Ecto neural progenitor cell (in vitro differentiated cells): Measurements from ENCODE around the gene PDCD4.
A peak's percentile ranks its signal among the peaks of the same experiment; 100 is the strongest.

Experiments
- DNase-seq: peaks from one replicate; pipeline ENCODE4 v3.0.0-alpha.2; 2018; ENCODE audit warnings: low spot score

PDCD4 gene

DNA sequence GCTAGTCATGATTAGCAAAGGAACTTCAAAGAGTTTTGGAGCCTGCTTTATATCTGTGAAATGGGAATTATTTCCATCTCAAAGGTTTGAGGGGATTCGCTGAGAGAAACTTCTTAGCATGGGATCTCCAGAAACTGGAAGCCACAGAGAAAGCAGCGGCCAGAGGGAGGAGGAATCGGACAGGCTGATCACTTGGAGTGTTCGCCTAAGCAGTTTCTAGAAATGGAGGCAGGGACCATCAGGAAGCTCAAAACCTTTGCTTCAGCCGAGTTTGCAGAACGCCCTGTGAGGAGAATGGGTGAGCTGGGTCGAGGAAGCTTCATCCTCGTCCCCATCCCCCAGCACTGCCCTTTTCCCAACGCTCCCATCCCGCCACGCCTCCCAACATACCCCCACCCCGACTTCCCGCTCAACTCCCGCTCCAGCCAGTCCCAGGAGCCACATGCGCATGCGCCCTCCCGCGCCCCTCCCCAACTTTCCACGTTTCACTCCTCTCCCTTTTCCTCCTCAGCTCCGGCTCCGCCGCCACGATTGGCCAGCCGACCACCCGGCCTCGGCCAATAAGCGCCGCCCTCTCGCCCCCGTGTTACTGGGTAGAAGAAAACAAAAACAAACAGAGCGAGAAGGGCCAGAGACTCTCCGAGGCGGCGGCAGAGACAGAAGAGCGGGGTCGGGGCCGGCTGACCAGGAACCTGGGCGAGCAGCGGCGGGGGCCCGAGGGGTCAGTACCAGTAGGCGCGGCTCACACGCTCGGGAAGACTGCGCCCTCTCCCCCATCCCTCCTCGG, at the start of gene PDCD4:
PDCD4 (plus strand) TSS at position 631 of the 787 bp plus-strand sequence. CDS start 4,100 bp downstream, outside the sequence.
- peak; percentile 100 for DNase-seq

DNA sequence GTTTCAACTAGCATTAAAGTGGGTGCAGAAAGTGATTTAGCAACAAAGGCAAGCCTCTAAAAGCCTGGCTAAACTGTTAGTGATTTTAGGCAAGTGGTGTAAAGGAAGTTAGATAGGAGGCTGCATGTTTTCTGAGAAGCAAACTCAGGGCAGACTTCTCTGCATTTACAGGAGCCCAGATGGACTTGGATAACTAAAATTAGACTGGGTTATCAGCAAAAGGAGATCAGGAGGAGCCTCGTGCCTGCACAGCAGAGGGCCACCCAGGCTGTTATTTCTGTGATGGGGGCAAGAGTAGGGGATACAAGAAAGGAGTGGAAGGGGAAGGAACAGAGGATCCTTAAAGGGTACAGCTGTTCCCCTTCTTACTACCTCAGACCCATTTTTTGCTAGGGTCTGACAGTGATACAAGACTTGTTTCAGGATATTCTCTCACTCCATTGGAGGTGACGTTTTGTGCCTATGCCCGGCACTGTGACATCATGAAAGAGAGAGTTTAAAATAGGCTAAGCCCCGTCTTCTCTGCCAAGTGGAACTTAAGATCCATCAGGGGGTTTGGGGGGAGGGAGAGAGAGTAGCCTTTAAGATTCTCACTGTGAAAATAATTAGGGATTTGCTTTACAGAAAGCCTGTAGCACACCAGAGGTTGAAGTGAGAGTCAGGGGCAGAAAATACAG, 49.6 kb upstream of the PDCD4 start:
- no peak for DNase-seq

- peak; percentile 74 for DNase-seq
These were observed 48.9 kb upstream of the PDCD4 start for GRCh38 chr10:110822712-110823311.

DNA sequence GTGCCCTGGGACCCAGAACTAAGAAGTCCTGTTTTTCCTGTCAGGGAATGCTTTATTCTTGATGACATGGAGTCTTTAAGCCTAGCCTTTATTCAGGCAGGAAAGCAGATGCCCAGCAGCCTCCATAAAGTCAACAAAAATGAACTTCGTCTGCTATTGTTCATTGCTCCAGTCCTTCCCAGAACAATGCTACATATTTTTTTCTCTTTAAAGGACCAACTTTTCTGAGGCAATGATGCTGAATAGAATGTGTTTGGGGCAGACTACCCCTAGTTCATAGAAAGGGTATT, 47.6 kb upstream of the PDCD4 start:
- DNase-seq = no peak

- DNase-seq = no peak
These were observed 47.1 kb upstream of the PDCD4 start for GRCh38 chr10:110824660-110825059.

DNA sequence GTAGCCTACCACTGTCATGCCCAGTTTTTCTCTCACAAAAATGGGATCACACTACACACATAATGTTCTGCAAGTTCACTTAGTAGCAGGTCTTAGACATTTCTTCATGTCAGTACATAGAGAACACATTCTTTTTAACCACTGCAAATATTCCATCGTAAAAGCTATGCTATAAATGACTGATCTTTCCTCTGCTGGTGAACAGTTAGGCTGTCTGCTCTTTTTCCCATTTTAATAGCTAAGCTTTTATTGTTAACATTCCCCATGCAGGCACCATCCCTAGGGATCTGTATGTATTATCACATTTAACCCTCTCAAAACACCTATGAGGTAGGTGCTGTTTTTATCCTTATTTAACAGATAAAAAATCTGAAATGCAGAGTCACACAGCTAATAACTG, 46.2 kb upstream of the PDCD4 start:
- DNase-seq = no peak

- DNase-seq = no peak
These were observed 44.3 kb upstream of the PDCD4 start for GRCh38 chr10:110827410-110827809.

DNA sequence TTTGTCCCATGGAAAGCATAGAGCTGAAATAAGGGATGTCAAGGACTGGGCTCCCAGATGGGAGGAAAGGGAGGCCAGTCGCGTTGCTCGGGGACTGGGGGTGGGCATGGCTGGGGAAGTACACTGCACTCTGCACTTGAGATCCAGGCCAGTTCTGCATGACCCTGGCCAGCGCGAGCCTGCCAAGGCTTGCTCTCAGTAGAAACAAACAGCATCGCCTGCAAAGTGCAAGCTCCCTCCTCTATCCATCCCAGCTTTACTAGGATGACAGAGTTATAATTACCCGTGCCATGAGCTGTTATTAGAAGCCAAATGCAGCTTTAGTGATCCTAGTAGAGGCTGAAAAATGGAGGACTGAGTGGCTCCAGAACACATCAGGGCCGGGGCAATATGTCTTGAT, 43.9 kb upstream of the PDCD4 start:
- no peak for DNase-seq

GRCh38 chr10:110828525-110828924, 43.2 kb upstream of the PDCD4 start:
- DNase-seq = no peak

- DNase-seq = no peak
These were observed 41.9 kb upstream of the PDCD4 start for GRCh38 chr10:110829721-110830410.

DNA sequence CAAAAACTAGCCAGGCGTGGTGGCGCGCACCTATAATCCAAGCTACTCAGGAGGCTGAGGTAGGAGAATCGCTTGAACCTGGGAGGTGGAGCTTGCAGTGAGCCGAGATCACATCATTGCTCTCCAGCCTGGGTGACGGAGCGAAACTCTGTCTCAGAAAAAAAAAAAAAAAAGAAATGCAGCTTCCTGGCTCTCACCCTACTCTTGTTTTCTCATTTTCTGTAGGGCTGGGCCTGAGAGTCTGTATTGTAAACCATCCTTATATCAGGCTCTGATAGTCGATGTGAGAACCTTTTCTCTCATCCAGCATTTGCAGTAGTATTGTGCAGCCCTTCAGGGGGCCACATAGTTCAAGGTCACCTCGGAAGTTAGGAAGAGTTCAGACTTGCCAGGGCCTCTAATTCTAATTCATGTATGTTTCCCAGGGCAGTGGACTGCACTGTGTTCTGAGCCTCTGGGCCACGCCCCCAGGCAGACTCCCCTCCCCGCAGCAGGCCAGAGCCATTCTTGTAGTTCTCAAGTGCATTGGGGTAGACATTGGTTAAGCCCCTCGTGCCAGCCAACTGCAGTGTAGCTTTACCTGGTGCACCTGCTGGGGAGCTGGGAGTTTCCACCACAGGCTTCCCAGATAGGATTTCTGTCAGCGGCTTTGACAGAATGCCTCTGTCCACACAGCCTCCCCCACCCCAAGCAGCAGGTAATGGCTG, 38.3 kb upstream of the PDCD4 start:
- DNase-seq = no peak

DNA sequence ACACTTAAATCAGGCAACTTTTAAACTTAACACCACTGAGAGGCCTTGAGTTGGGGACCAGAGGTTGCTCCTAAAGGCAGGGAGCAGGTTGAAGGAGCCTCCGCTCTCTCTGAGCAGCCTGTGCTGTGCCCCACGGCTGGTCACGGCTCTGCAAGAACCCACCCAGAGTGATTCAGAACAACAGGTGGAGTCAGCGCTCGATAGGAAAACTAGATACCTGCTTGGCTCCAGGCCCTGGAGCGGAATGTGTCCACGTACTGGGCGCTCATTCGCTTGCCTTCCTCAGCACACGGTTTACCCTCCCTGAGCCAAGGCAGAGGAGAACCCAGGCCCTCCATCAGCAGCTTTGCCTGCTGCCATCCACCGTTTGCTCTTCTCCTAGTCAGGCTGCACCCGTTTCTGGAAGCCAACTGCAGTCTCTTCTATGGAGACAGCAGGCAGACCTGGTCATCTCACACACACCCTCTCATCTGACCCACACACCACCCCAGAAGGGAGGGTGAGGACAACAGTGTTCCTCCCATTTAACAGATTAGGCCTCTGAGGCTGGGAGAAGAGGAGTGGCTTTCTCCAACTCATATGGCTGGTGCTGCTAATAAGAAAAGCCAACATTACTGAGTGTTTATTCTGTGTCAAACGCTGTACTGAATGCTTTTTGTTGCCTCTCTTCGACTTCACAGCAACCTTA, 37.6 kb upstream of the PDCD4 start:
- no peak for DNase-seq

GRCh38 chr10:110834629-110835301, 37.0 kb upstream of the PDCD4 start:
- DNase-seq = no peak

- no peak for DNase-seq
These were observed 35.9 kb upstream of the PDCD4 start for GRCh38 chr10:110835841-110836240.

DNA sequence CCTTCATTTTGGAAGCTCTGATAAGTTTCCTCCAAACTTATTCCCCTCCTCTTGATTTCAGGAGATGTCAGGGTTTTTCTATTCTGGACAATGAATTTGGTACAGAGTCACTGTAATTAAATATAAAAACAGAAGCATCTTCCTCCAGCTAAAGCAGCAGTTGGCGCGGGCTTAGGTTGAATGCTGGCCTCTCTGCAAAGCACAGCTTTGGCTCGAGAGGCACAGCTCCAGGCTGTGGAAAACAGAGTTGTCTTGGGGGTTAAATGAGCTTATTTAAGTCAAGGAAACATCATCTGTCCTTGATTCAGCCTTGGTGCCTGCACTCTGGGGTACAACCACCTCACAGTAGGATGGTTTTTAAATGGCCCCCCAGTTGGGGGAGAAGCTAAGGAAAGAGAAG, 35.0 kb upstream of the PDCD4 start:
- no peak for DNase-seq

- DNase-seq = no peak
These were observed 34.1 kb upstream of the PDCD4 start for GRCh38 chr10:110837418-110838171.

DNA sequence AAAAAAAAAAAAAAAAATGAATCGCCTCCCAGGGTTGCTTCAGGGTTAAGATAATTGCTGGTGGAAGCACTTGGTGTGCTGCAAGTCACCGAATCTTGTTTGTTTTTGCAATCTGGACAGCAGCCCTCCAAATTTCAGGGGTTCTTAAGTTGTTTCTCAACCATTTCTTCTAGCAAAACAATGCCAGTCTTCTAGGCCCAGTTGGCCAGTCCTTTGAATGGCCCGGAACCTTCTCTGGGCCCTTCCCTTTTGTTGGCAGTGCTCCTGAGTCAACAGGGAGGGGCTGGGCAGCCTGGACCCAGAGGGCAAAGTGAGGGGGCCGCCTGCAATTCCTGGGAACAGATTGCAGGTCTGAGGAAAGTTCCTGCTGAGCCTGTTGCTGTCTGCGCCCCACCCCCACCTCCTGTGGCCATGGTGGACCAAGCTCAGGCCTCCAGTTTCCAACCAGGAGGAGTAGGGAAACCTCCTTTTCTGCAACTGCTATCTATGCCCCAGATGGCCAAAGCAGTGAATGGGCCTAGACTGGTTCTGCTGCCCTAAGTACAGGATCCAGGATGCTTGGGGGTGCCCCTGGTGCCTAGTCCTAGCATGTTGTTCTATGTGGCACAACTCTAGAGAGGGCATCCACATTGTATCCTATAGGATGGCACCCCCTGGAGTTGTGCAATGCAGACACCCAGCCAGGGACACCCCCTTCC, 31.4 kb upstream of the PDCD4 start:
- no peak for DNase-seq

GRCh38 chr10:110840923-110841428, 30.8 kb upstream of the PDCD4 start:
- no peak for DNase-seq

DNA sequence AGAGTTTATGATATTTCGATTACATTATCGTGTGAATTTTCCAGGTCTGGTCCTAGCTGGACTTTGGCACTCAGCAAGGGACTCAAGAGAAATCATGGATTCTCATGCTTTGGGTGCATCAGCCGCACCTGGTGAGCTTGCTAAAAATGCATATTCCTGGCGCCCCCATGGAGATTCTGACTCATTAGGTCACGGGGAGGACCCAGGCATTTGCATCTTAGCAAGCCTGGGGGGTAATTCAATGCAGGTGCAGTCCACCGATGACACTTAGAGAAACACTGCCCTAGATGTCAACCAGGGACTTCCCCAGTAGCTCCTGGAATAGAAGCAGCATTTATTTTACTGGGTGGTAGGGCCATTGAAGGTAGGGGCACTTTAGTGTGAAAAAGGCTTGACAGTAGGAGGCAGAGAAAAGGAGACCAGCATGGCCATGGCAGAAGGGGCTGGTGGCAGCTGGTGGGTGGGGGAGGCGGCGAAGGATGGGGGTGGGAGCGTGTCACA, 29.9 kb upstream of the PDCD4 start:
- no peak for DNase-seq
